Sigmoid colon (tissue), 7 donors: ENCODE data around the gene LHFPL2. TPM values are rescaled to one million over a fixed set of nuclear protein-coding genes. Genes with fewer than 3 reads are reported as not detected.
"Not testable (repeated sequence)": the region's sequence is repeated elsewhere in the genome, so short reads cannot be mapped to it uniquely, and the experiment has no call there.

Experiments
- DNase-seq: peaks from one replicate; pipeline ENCODE4 v3.0.0-alpha.2; 2019
- H3K27ac ChIP-seq, 4 donors: fragments of 200-600 bp; sonication (generic); one replicate each; pipeline ENCODE4 v1.5.1; 2016 to 2019; ENCODE audit warnings: mild to moderate bottlenecking in 1 of 4
- H3K27me3 ChIP-seq, 3 donors: fragments of 200-600 bp; sonication (generic); one replicate each; pipeline ENCODE4 v1.5.1; 2019; ENCODE audit warnings: mild to moderate bottlenecking in 1 of 3
- H3K36me3 ChIP-seq, 4 donors: fragments of 200-600 bp; sonication (generic); one replicate each; pipeline ENCODE4 v1.5.1; 2016 to 2019
- H3K4me1 ChIP-seq, 4 donors: fragments of 200-600 bp; sonication (generic); one replicate each; pipeline ENCODE4 v1.5.1; 2017 to 2019
- H3K4me3 ChIP-seq, 4 donors: fragments of 200-600 bp; sonication (generic); one replicate each; pipeline ENCODE4 v1.5.1; 2017 to 2019; ENCODE audit warnings: mild to moderate bottlenecking in 2 of 4, moderate library complexity in 1 of 4
- H3K9me3 ChIP-seq, 4 donors: fragments of 200-600 bp in 3 of 4; sonication (generic) in 3 of 4; one replicate each; pipeline versions ENCODE4 v1.5.1 to v1.6.1; 2013 to 2019
- EP300 ChIP-seq, 4 donors: sonication (generic); formaldehyde crosslinking; IDR thresholded peaks; one replicate each; pipeline ENCODE4 v1.6.1; 2017; ENCODE audit warnings: antibody characterized with exemption in 4 of 4
- POLR2A ChIP-seq, 2 donors: fragments of 450-650 bp; IDR thresholded peaks; one replicate each; pipeline ENCODE4 v1.6.1; 2016; ENCODE audit warnings: antibody characterized with exemption in 2 of 2, mild to moderate bottlenecking in 2 of 2, moderate library complexity in 2 of 2
- POLR2AphosphoS5 ChIP-seq, 4 donors: sonication (generic); formaldehyde crosslinking; IDR thresholded peaks; one replicate each; pipeline ENCODE4 v1.6.1; 2017; ENCODE audit warnings: antibody characterized with exemption in 4 of 4
- WGBS, 2 donors: extraction: QIAGEN DNeasy Blood & Tissue Kit; methylation state at CpG; one replicate each; pipeline ENCODE4 v1.1.7; 2013; 5-methylcytosine and 5-hydroxymethylcytosine counted together
- intact Hi-C: fragments of 100-400 bp; cut with DNase I; formaldehyde crosslinking; loops from one replicate; pipeline ENCODE4 v1.15.1; 2023
- polyA plus RNA-seq, 3 donors: library from polyadenylated mRNA; stranded (reverse); fragments of 200-250 nt; gene quantifications; one replicate each; pipeline ENCODE4 v1.2.3, GENCODE V29; 2013
- total RNA-seq, 4 donors: library from RNA; depleted of rRNA; stranded (reverse); fragments of >200 nt; gene quantifications; one replicate each; pipeline ENCODE4 v1.1.0, GENCODE V29; 2016
- TF ChIP-seq, protein P1 (sequence below), 4 experiments: fragments of 450-650 bp in 3 of 4; fragments of 200-600 bp in 1 of 4; IDR thresholded peaks; one replicate each; pipeline ENCODE4 v1.5.1; 2016 to 2019; ENCODE audit warnings: antibody characterized with exemption in 4 of 4, mild to moderate bottlenecking in 3 of 4, moderate library complexity in 2 of 4
- donor health status: healthy with polysubstance abuse.
- donor health status: Bipolar disorder and iron deficiency.
- donor health status: healthy.

Gene LHFPL2
- total and polyA plus RNA-seq, 7 donors, result 10.8 to 34.9 (median 21.4) TPM

DNA sequence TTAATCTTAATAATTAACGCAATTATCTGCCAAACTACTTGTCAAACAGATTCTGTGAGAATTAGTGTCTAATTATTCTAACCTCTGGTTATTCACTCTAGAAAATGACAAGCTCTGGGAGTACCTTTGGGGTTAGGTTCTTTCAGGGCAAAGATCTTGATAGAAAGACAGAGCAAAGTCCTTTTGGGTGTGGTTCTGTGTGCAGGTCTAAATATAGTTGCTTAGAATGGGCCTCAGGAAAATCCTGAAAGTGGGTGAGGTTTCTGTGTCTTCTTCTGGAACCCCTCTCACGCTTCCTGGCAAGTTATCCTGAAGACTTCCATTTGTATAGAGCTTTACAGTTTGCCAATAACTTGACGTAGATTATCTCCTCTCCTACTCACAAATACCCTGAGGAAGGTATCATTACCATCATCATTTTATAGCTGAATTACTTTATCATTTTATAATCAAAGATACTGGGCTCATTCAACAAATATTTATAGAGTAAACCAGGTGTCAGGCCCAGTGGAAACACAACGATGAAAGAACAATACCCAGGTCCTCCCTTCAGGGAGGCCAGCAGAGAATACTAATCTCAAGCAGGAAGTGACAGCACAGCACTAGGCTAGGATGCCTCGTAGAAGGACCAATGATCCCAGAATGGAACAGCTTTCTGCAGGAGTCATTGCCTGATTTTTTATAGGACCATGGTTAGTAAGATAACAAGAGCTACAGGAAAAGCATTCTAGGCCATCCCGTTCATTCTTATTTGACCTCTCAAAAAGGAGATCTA, 27.6 kb upstream of the LHFPL2 start:
- H3K27ac ChIP-seq, result no peak overlapping the region

DNA sequence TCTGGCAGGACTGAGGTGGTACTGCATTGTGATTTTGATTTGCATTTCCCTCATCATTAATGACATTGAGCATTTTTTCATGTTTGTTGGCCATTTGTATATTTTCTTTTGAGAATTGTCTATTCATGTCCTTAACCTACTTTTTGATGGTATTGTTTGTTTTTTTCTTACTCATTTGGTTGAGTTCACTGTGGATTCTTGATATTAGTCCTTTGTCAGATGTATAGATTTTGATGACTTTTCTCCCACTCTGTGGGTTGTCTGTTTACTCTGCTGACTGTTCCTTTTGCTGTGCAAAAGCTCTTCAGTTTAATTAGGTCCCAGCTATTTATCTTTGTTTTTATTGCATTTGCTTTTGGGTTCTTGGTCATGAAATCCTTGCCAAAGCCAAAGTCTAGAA, 25.3 kb upstream of the LHFPL2 start:
- H3K27ac ChIP-seq, H3K4me3 ChIP-seq, DNase-seq, H3K27me3 ChIP-seq, intact Hi-C loops, H3K36me3 ChIP-seq, H3K9me3 ChIP-seq: not testable (repeated sequence)
- H3K4me1 ChIP-seq, result peaks cover 0 to 13% (median 5%) of the 10 kb centered on the region in 4 donors

More for the DNA sequence above, 27.6 kb upstream of the LHFPL2 start:
- Histone ChIP-seq H3K9me3 (no peaks in the 10 kb centered on the region), H3K4me1 (peaks cover 0 to 13% (median 5%) of the 10 kb centered on the region in 4 donors), H3K4me3 (no peak overlapping the region), H3K27me3 (no peaks in the 10 kb centered on the region), H3K36me3 (no peaks in the 10 kb centered on the region)
- DNase-seq, result no peak
- 22 to 69% methylated on average over 6 of the region's 6 CpGs for WGBS, 2 donors
- TF ChIP-seq EP300 (IDR thresholded peaks at IDR 0.05) (no peak), POLR2A (IDR thresholded peaks at IDR 0.05) (no peak), POLR2AphosphoS5 (IDR thresholded peaks at IDR 0.05) (no peak)
- TF ChIP-seq, protein P1, sequence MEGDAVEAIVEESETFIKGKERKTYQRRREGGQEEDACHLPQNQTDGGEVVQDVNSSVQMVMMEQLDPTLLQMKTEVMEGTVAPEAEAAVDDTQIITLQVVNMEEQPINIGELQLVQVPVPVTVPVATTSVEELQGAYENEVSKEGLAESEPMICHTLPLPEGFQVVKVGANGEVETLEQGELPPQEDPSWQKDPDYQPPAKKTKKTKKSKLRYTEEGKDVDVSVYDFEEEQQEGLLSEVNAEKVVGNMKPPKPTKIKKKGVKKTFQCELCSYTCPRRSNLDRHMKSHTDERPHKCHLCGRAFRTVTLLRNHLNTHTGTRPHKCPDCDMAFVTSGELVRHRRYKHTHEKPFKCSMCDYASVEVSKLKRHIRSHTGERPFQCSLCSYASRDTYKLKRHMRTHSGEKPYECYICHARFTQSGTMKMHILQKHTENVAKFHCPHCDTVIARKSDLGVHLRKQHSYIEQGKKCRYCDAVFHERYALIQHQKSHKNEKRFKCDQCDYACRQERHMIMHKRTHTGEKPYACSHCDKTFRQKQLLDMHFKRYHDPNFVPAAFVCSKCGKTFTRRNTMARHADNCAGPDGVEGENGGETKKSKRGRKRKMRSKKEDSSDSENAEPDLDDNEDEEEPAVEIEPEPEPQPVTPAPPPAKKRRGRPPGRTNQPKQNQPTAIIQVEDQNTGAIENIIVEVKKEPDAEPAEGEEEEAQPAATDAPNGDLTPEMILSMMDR (IDR thresholded peaks at IDR 0.05), result no peak
- intact Hi-C loops, result no loop called here

DNA sequence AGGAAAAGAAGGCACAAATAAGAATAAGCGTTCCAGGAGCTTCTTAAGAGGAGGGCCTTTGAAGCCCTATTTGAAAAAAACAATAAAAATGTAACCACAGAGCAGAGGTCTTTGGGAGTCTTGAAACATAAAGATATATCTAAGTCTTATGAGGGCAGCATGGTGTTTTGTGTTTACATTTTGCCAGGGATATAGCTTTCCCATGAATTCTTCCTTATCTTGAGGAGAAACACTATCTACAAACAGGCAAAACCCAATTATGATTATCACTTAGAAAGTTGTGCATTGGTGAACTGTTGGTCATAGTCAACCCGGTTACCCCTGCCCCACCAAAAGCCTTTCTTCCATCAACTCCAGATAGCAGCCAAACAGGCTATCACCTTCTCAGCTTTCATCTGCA, 23.6 kb upstream of the LHFPL2 start:
- 59 to 84% methylated on average over 2 of the region's 2 CpGs for WGBS, 2 donors
- no peak for DNase-seq
- Histone ChIP-seq H3K9me3 (no peaks in the 10 kb centered on the region), H3K4me3 (no peak overlapping the region), H3K4me1 (peaks cover 0 to under 1% (median 0%) of the 10 kb centered on the region in 4 donors), H3K27me3 (no peaks in the 10 kb centered on the region), H3K36me3 (no peaks in the 10 kb centered on the region), H3K27ac (no peak overlapping the region)
- TF ChIP-seq POLR2A (IDR thresholded peaks at IDR 0.05) (no peak), POLR2AphosphoS5 (IDR thresholded peaks at IDR 0.05) (no peak), EP300 (IDR thresholded peaks at IDR 0.05) (no peak)
- TF ChIP-seq, protein P1 (IDR thresholded peaks at IDR 0.05), result no peak
- intact Hi-C loops, result no loop called here

DNA sequence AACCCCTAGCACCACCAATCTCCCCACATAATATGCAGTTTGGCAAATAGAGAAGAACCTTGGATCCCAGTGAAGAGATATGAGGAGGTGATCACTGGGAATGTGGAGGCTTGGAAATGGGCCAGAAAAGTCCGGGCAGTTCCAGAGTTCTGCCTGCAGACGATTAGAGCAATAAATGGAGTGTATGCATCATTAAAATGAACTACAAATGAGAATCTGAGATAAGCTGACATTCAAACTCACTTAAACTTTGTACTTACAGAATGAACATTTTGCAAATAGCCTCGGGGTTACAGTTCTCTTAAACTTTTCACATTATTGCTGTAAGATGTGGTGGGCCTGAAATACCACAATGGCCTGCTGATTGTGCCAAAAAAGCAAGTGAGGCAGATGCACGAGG, 23.0 kb upstream of the LHFPL2 start:
- intact Hi-C loops, result no loop called here
- Histone ChIP-seq H3K4me3 (no peak overlapping the region), H3K27ac (no peak overlapping the region), H3K9me3 (no peaks in the 10 kb centered on the region), H3K27me3 (no peaks in the 10 kb centered on the region), H3K36me3 (no peaks in the 10 kb centered on the region), H3K4me1 (no peaks in the 10 kb centered on the region)
- WGBS, 2 donors, result 15 to 54% methylated on average over 4 of the region's 4 CpGs
- TF ChIP-seq, protein P1 (IDR thresholded peaks at IDR 0.05), result no peak
- no peak for TF ChIP-seq EP300 (IDR thresholded peaks at IDR 0.05)
- no peak for TF ChIP-seq POLR2AphosphoS5 (IDR thresholded peaks at IDR 0.05)
- TF ChIP-seq POLR2A (IDR thresholded peaks at IDR 0.05), result no peak
- no peak for DNase-seq

DNA sequence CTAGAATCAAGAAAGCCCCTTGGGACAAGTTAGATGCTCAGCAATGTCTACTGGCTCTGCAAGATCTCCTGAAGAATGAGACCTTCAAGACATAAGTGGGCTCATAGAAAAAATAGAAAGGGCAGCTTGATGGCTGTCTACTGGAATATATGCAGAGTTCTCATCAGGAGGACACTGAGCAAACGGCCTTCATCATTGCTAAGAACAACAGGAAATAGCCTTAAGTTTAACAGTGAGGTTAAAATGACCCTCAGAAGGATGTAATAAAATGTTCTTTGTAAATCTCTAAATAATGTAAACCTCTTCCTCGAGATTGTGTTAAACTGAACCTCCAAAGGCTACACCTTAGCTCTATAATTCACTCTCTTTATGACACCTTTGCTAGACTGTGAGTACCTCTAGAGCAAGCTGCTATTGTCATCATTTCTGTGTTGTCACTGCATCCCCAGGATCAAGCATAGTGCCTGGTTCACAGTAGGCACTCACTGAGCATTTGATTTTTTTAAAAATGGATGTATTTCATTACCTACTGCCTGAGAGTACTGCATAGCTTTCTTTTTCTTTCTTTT, 22.2 kb upstream of the LHFPL2 start:
- no peaks in the 10 kb centered on the region for H3K36me3 ChIP-seq
- no peak overlapping the region for H3K4me3 ChIP-seq
- no peak for DNase-seq
- no peaks in the 10 kb centered on the region for H3K27me3 ChIP-seq
- no peaks in the 10 kb centered on the region for H3K9me3 ChIP-seq
- H3K27ac ChIP-seq, result no peak overlapping the region
- intact Hi-C loops, result no loop called here
- H3K4me1 ChIP-seq, result no peaks in the 10 kb centered on the region
- TF ChIP-seq POLR2A (IDR thresholded peaks at IDR 0.05) (no peak), POLR2AphosphoS5 (IDR thresholded peaks at IDR 0.05) (no peak), EP300 (IDR thresholded peaks at IDR 0.05) (no peak)
- TF ChIP-seq, protein P1 (IDR thresholded peaks at IDR 0.05), result no peak
- WGBS, 2 donors, result 15 to 64% methylated on average over 2 of the region's 2 CpGs
